GM18861 (cell line): ENCODE data around the gene KCNC4.

Experiments
- ATAC-seq: cut with Tn5 transposase; IDR thresholded peaks from one replicate; pipeline ENCODE4 v1.9.1; 2021; ENCODE audit not compliant: unreplicated experiment

The KCNC4 gene

GRCh38 chr1:110188035-110188618 lies 22.0 kb upstream of the KCNC4 start:
- ATAC-seq, result no peak

- ATAC-seq, result no peak
Measured at GRCh38 chr1:110189181-110189580, 20.9 kb upstream of the KCNC4 start.

- ATAC-seq, result no peak
Measured at GRCh38 chr1:110190282-110190929, 19.7 kb upstream of the KCNC4 start.

- no peak for ATAC-seq
Measured at GRCh38 chr1:110192541-110192940, 17.6 kb upstream of the KCNC4 start.

GRCh38 chr1:110195196-110195595 lies 14.9 kb upstream of the KCNC4 start:
- no peak for ATAC-seq

GRCh38 chr1:110196917-110197765 lies 13.0 kb upstream of the KCNC4 start:
- ATAC-seq, result no peak

GRCh38 chr1:110197905-110198629 lies 12.0 kb upstream of the KCNC4 start:
- no peak for ATAC-seq

- ATAC-seq, result no peak
Measured at GRCh38 chr1:110198746-110199145, 11.4 kb upstream of the KCNC4 start.

GRCh38 chr1:110200190-110200589 lies 9.9 kb upstream of the KCNC4 start:
- ATAC-seq, result no peak

GRCh38 chr1:110200666-110201065 lies 9.4 kb upstream of the KCNC4 start:
- ATAC-seq, result no peak

- ATAC-seq, result no peak
Measured at GRCh38 chr1:110201157-110201825, 8.8 kb upstream of the KCNC4 start.

- no peak for ATAC-seq
Measured at GRCh38 chr1:110203021-110203661, 7.0 kb upstream of the KCNC4 start.

- no peak for ATAC-seq
Measured at GRCh38 chr1:110205156-110205555, 5.0 kb upstream of the KCNC4 start.

GRCh38 chr1:110205591-110206155 lies 4.4 kb upstream of the KCNC4 start:
- no peak for ATAC-seq

- ATAC-seq, result no peak
Measured at GRCh38 chr1:110206261-110206920, 3.7 kb upstream of the KCNC4 start.

GRCh38 chr1:110207831-110208230 lies 2.3 kb upstream of the KCNC4 start:
- no peak for ATAC-seq

GRCh38 chr1:110208916-110209645 lies 1.0 kb upstream of the KCNC4 start:
- no peak for ATAC-seq

- peak; percentile 15 for ATAC-seq
Measured at GRCh38 chr1:110210604-110211495, 736 bp downstream of the KCNC4 start.
